Epithelial cell of proximal tubule (primary cell): Measurements from ENCODE around the gene TRAF2. TPM values are rescaled to one million over a fixed set of nuclear protein-coding genes. Genes with fewer than 3 reads are reported as not detected.

ENCODE experiments used
- DNase-seq: peaks from one replicate; pipeline ENCODE4 v3.0.0-alpha.2; 2011; ENCODE audit warnings: low read depth
- H3K4me3 ChIP-seq: 2 replicates; pipeline ENCODE4 v1.5.1; 2011; ENCODE audit warnings: low read depth, mild to moderate bottlenecking, low read length
- total RNA-seq: library from RNA; depleted of rRNA; stranded (reverse); fragments of >200 nt; gene quantifications from 2 replicates; pipeline ENCODE4 v1.2.3, GENCODE V29; 2015
- TF ChIP-seq, protein P1 (sequence below): conservative IDR thresholded peaks from 2 replicates; pipeline ENCODE4 v1.5.1; 2012; ENCODE audit warnings: low read depth, mild to moderate bottlenecking, low read length

Gene TRAF2
- total RNA-seq, 1 donor from 2014 or later: 21.0 TPM

DNA sequence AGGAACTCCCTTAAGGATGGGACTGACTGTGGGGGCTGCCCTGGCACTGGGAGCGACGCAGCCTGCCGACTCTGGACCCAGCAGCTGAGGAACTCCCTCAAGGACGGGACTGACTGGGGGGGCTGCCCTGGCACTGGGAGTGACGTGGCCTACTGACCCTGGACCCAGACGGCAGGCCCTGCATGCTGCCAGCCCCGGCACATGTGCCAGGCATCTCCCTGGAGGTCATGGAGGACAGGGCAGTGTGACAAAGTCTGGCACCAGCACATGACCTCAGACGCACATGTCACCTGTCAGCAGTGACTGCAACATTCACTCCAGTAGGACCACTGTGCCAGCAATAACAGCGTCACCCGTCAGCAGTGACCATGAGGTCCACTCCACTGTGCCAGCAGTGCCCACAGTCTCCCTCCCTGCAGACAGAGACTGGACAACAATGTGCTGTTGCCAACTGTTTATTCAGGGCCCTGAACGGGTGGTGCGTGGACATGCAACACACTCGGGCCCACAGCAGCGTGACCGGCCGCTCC lies 53.7 kb downstream of the TRAF2 start:
- TF ChIP-seq, protein P1, sequence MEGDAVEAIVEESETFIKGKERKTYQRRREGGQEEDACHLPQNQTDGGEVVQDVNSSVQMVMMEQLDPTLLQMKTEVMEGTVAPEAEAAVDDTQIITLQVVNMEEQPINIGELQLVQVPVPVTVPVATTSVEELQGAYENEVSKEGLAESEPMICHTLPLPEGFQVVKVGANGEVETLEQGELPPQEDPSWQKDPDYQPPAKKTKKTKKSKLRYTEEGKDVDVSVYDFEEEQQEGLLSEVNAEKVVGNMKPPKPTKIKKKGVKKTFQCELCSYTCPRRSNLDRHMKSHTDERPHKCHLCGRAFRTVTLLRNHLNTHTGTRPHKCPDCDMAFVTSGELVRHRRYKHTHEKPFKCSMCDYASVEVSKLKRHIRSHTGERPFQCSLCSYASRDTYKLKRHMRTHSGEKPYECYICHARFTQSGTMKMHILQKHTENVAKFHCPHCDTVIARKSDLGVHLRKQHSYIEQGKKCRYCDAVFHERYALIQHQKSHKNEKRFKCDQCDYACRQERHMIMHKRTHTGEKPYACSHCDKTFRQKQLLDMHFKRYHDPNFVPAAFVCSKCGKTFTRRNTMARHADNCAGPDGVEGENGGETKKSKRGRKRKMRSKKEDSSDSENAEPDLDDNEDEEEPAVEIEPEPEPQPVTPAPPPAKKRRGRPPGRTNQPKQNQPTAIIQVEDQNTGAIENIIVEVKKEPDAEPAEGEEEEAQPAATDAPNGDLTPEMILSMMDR: no peak
- no peak overlapping the region for H3K4me3 ChIP-seq
- no peak for DNase-seq

DNA sequence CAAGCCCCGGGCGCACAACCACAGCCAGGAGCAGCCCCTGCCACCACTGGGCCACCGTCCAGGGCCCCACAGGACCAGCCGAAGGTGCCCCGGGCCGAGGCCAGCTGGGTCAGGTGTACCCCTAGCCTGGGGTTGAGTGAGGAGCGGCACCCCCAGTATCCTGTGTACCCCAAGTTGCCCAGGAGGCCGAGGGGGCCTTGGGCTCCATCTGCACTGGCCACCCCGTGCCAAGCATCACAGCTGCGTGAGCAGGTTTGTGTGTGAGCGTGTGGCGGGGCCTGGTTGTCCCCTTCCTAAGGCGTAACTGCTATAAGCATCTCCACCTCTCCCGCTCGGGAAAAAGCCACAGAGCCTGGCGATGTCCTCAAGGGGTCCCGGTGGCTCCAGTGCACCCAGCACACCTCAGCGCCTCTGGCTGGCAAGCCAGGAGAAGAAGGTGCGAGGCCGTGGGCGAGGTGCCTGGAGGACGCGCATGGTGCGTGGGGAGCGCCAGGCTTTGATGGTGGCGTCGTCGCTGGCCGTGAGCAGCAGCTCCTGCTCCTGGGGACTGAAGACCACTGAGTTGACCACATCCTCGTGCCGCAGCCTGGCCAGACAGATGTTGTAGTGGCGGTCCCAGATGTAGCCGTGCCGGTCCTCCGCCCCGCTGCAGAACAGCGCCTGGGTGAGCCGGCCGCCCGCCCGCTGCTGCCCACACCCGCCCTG lies 54.4 kb downstream of the TRAF2 start:
- TF ChIP-seq, protein P1: no peak
- no peak overlapping the region for H3K4me3 ChIP-seq
- DNase-seq: no peak

DNA sequence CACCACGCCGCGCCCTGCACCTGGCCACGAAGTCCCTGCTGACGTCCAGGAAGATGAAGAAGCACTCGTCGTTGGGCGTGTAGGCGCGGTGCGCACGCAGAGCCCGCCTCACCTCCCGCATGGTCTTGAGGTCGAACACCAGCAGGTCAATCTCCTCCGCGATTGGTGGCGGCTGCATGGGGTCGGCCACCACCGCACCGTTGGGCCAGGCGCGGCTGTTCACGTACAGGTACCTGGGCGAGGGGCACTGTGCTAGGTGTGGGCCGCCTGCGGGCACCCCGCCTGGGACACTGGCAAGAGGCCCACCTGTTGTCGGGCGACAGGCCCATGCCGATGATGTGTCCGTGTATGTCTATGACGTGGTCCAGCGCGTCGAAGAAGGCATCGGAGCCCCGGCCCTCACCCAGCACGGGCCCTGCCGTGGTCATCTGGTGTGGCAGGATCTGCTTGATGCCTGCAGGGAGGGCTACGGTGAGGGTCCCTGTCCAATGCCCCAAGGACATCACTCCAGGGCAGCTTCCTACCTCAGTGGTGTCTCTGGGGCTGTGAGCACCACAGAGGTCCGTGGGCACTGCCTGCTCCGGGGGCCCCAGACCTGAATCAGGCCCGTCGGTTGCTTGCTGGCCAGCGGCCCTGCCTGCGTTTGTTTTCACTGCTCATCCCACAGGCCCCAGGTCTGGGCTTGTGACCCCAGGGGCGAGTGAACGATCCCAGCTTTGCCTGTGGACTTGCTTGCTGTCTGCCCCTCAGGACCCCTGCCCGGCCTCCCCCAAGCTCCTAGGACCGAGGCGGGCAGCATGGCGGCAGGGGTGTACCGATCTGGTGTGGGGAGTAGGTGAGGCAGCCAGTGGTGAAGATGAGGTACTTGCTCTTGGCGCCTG lies 55.2 kb downstream of the TRAF2 start:
- no peak for DNase-seq
- no peak overlapping the region for H3K4me3 ChIP-seq
- TF ChIP-seq, protein P1: no peak

DNA sequence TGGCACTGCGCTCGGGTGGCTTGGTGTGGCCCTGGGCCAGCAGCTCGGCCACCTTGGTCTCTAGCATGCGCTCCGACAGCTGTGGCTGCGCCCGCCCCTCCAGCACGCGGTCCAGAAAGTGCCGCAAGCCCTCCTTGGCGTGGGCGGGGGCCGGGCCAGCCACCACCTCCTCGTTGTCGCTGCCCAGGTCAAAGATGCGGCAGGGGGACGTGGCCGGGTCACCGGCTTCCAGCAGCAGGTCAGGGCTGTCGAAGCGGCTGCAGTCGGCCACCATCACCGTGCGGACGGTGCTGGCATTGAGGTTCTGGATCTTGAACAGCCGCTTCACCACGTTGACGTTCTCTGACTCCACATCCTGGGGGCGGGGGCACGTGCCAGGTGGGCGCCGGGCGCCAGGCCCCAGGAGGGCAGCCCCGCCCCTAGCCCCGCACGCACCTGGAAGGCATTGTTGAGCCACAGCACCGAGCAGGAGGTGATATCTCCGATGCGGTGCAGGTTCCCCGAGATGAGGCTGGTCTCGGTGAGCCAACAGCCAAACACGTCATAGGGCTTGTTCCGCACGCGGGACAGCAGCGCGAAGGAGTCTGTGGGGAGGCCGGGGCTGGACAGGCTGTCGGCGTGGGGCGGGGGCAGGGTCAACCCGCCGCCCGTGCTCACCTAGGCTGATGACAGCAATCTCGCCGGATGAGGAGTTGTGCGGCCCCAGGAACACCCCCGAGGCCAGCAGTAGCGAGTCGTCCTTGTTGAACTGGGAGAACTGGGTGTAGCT lies 56.0 kb downstream of the TRAF2 start:
- TF ChIP-seq, protein P1: no peak
- no peak for DNase-seq
- no peak overlapping the region for H3K4me3 ChIP-seq

DNA sequence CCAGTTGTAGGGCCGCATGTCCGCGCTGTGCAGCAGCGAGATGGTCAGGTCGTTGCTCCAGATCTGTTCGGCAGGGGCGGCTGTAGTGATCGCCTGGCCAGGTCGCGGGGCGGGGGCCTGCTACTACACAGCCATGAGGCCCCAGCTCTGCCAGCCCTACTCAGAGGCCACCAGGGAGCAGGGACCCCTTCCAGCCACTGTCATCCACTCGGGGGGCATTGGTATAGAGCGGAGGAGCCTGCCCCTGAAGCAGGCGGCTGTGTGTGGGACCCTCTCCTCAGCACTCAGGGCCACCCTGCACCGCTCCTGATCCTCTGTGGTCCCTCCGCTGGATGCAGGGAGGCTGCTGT lies 56.5 kb downstream of the TRAF2 start:
- TF ChIP-seq, protein P1: no peak
- H3K4me3 ChIP-seq: peak overlapping the region; percentile 91
- DNase-seq: no peak

DNA sequence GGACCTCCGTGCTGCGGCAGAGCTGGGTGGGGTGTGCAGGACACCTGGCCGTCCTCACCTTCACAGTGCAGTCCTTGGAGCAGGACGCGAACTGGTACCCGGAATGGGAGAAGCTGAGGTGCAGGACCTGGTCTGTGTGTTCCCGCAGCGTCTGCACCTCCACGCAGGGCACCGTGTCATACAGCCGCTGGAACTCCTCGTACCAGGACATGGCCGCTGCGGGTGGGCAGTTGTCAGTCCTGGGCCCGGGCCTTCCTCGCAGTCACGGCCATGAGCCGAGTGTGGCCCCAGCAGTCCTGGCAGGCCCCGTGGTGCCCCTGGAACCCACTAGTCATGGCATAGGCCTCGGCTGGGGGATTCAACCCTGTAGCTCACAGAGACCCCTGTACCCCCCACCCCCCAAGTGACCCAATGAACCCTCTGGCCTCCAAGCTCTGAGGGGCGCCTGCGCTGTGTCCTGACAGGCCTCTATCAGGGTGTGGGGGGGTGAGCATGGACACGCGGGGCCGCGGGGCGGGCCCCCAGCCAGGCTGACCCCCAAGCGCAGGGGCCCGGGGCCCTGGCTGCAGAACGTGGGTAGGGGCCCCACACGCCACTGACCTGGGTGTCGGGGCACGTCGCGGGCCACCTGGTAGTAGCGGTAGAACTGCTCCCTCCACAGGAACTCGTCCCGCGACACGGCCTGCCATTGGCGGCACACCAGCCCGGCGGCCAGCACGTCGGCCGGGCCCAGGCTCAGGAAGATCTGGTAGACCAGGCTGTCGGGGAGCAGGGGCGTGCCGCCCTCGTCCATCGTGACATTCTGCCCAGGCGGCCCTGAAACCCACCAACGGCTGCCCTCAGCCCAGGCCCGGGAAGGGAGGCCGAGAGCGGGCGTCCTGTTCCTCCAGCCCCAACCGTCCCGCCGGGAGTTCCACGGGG lies 57.2 kb downstream of the TRAF2 start:
- peak overlapping the region; percentile 91 for H3K4me3 ChIP-seq
- TF ChIP-seq, protein P1: no peak
- DNase-seq: no peak
